Liver (tissue), 9 donors: Measurements from ENCODE around the gene RASD2. TPM values are rescaled to one million over a fixed set of nuclear protein-coding genes. Genes with fewer than 3 reads are reported as not detected.

Experiments
- DNase-seq: peaks from one replicate; pipeline ENCODE4 v3.0.0-alpha.2; 2017; ENCODE audit warnings: low spot score
- H3K27ac ChIP-seq, 2 donors: one replicate each; pipeline ENCODE4 v1.7.0; 2013; ENCODE audit warnings: inconsistent platforms in 2 of 2, low read length in 2 of 2, control low read depth in 1 of 2, low read depth in 1 of 2, mild to moderate bottlenecking in 1 of 2
- H3K27me3 ChIP-seq, 4 donors: one replicate each; pipeline versions ENCODE4 v1.6.1 to v1.7.0; 2013; ENCODE audit warnings: low read length in 3 of 4, inconsistent platforms in 1 of 4, mild to moderate bottlenecking in 1 of 4, moderate library complexity in 1 of 4; ENCODE audit not compliant: control insufficient read depth in 4 of 4, insufficient read depth in 4 of 4
- H3K36me3 ChIP-seq, 4 donors: one replicate each; pipeline versions ENCODE4 v1.6.1 to v1.7.0; 2013; ENCODE audit warnings: low read length in 3 of 4, mild to moderate bottlenecking in 3 of 4, low read depth in 1 of 4, moderate library complexity in 1 of 4; ENCODE audit not compliant: control insufficient read depth in 4 of 4, insufficient read depth in 3 of 4
- H3K4me1 ChIP-seq, 4 donors: one replicate each; pipeline versions ENCODE4 v1.6.1 to v1.7.0; 2013; ENCODE audit warnings: low read length in 3 of 4, mild to moderate bottlenecking in 3 of 4, moderate library complexity in 1 of 4; ENCODE audit not compliant: control insufficient read depth in 4 of 4, insufficient read depth in 4 of 4
- H3K4me3 ChIP-seq, 3 donors: one replicate each; pipeline versions ENCODE4 v1.6.1 to v1.7.0; 2013; ENCODE audit warnings: low read length in 3 of 3, control low read depth in 1 of 3, low read depth in 1 of 3, mild to moderate bottlenecking in 1 of 3
- H3K9ac ChIP-seq, 2 donors: one replicate each; pipeline ENCODE4 v1.7.0; 2013; ENCODE audit warnings: low read length in 2 of 2, mild to moderate bottlenecking in 2 of 2, moderate library complexity in 2 of 2, control low read depth in 1 of 2, low read depth in 1 of 2
- H3K9me3 ChIP-seq, 4 donors: one replicate each; pipeline versions ENCODE4 v1.6.1 to v1.7.0; 2013; ENCODE audit warnings: low read length in 3 of 4; ENCODE audit not compliant: control insufficient read depth in 4 of 4
- ATF3 ChIP-seq: IDR thresholded peaks from 2 replicates; pipeline ENCODE4 v1.6.1; 2016; ENCODE audit warnings: antibody characterized with exemption
- EGR1 ChIP-seq, 2 donors: IDR thresholded peaks; 2 replicates each; pipeline ENCODE4 v1.6.1; 2016 to 2018; ENCODE audit warnings: antibody characterized with exemption in 2 of 2, low read depth in 2 of 2
- FOXA1 ChIP-seq: IDR thresholded peaks from 2 replicates; pipeline ENCODE4 v1.6.1; 2016; ENCODE audit warnings: antibody characterized with exemption
- FOXA2 ChIP-seq: IDR thresholded peaks from 2 replicates; pipeline ENCODE4 v1.6.1; 2016; ENCODE audit warnings: antibody characterized with exemption
- GABPA ChIP-seq, 2 donors: IDR thresholded peaks in 1 of 2; conservative IDR thresholded peaks in 1 of 2; 2 replicates each; pipeline ENCODE4 v1.6.1; 2016; ENCODE audit warnings: antibody characterized with exemption in 2 of 2, mild to moderate bottlenecking in 1 of 2, moderate library complexity in 1 of 2
- HNF4A ChIP-seq, 2 donors: conservative IDR thresholded peaks; 2 replicates each; pipeline ENCODE4 v1.6.1; 2016; ENCODE audit warnings: antibody characterized with exemption in 2 of 2, mild to moderate bottlenecking in 2 of 2
- HNF4G ChIP-seq: IDR thresholded peaks from 2 replicates; pipeline ENCODE4 v1.6.1; 2016; ENCODE audit warnings: antibody characterized with exemption
- JUND ChIP-seq, 2 donors: IDR thresholded peaks; 2 replicates each; pipeline ENCODE4 v1.6.1; 2016; ENCODE audit warnings: antibody characterized with exemption in 2 of 2
- NR2F2 ChIP-seq: IDR thresholded peaks from 2 replicates; pipeline ENCODE4 v1.6.1; 2016; ENCODE audit warnings: antibody characterized with exemption
- RAD21 ChIP-seq, 2 donors: IDR thresholded peaks; 2 replicates each; pipeline ENCODE4 v1.6.1; 2016; ENCODE audit warnings: antibody characterized with exemption in 2 of 2, mild to moderate bottlenecking in 2 of 2
- REST ChIP-seq: IDR thresholded peaks from 2 replicates; pipeline ENCODE4 v1.6.1; 2016; ENCODE audit warnings: antibody characterized with exemption, mild to moderate bottlenecking
- RXRA ChIP-seq, 2 donors: IDR thresholded peaks; 2 replicates each; pipeline ENCODE4 v1.6.1; 2017 to 2018; ENCODE audit warnings: antibody characterized with exemption in 2 of 2, mild to moderate bottlenecking in 1 of 2
- SP1 ChIP-seq: IDR thresholded peaks from 2 replicates; pipeline ENCODE4 v1.6.1; 2018; ENCODE audit warnings: antibody characterized with exemption, mild to moderate bottlenecking
- TAF1 ChIP-seq: conservative IDR thresholded peaks from 2 replicates; pipeline ENCODE4 v1.6.1; 2016; ENCODE audit warnings: antibody characterized with exemption, mild to moderate bottlenecking
- YY1 ChIP-seq: IDR thresholded peaks from 2 replicates; pipeline ENCODE4 v1.6.1; 2016; ENCODE audit warnings: antibody characterized with exemption, mild to moderate bottlenecking
- ZBTB33 ChIP-seq: IDR thresholded peaks from 2 replicates; pipeline ENCODE4 v1.6.1; 2016; ENCODE audit warnings: antibody characterized with exemption
- WGBS: extraction: QIAGEN DNeasy Blood & Tissue Kit; methylation state at CpG from one replicate; pipeline ENCODE4 v1.1.7; 2013; 5-methylcytosine and 5-hydroxymethylcytosine counted together
- polyA plus RNA-seq, 2 donors: library from polyadenylated mRNA; stranded (reverse) in 1 of 2; unstranded in 1 of 2; fragments of 200-250 nt in 1 of 2; fragments of >200 nt in 1 of 2; fragmentation: Nextera tagmentation in 1 of 2; extraction: Ambion mirVana in 1 of 2; gene quantifications; one replicate each; pipeline versions ENCODE4 v1.2.1 to v1.2.3, GENCODE V29; 2013 to 2015
- total RNA-seq, 2 donors: library from RNA; depleted of rRNA; stranded (reverse); fragments of >200 nt; gene quantifications; one replicate each; pipeline ENCODE4 v1.2.3, GENCODE V29; 2014
- TF ChIP-seq, protein P1 (sequence below): IDR thresholded peaks from 2 replicates; pipeline ENCODE4 v1.6.1; 2016; ENCODE audit warnings: antibody characterized with exemption
- TF ChIP-seq, protein P2 (sequence below): fragments of 150-350 bp; IDR thresholded peaks from 2 replicates; pipeline ENCODE4 v1.5.1; 2017; ENCODE audit warnings: improper control_type of control experiment, low read depth, low read length; ENCODE audit not compliant: missing input control
- donor health status: healthy.
- donor health status: healthy.
- donor health status: healthy.
- donor health status: healthy.
- donor health status: healthy.

RASD2 gene
- total and polyA plus RNA-seq, 4 donors: under 0.01 to 0.05 TPM; not detected in 2

DNA sequence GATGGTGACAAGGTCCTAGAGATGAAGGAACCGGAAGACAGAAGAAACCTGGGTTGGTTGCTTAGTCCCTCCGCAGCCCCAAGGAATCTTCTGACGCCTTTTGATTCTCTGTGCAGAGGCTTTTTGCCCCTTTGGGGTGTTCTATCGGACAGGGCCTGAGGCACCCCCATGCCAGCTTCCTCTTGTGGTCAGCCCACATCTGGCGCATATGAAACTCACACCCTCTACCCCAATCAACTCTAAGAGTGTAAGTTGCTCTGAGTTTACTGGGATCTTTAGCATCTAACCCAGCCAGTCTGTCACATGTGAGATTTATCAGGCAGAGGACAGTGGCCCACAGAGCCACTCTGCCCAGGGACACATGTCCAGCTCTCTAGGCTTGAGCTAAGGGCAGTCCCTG, 17.4 kb downstream of the RASD2 start:
- TF ChIP-seq NR2F2: no peak
- no peak for TF ChIP-seq JUND (IDR thresholded peaks at IDR 0.05)
- TF ChIP-seq, protein P1, sequence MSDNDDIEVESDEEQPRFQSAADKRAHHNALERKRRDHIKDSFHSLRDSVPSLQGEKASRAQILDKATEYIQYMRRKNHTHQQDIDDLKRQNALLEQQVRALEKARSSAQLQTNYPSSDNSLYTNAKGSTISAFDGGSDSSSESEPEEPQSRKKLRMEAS: no peak
- TF ChIP-seq YY1: no peak
- no peak for TF ChIP-seq TAF1
- no peak for TF ChIP-seq HNF4A (conservative IDR thresholded peaks at IDR 0.05)
- no peak for TF ChIP-seq RAD21 (IDR thresholded peaks at IDR 0.05)
- TF ChIP-seq ZBTB33: no peak
- no peaks in the 10 kb centered on the region for H3K27me3 ChIP-seq
- no peak overlapping the region for H3K27ac ChIP-seq
- no peaks in the 10 kb centered on the region for H3K36me3 ChIP-seq
- no peak overlapping the region for H3K4me3 ChIP-seq
- H3K9me3 ChIP-seq: no peaks in the 10 kb centered on the region
- H3K9ac ChIP-seq: no peak overlapping the region
- H3K4me1 ChIP-seq: no peaks in the 10 kb centered on the region
- WGBS: 81% methylated on average over 5 of the region's 5 CpGs
- no peak for DNase-seq

GRCh38 chr22:35558719-35559118, 18.1 kb downstream of the RASD2 start:
- Histone ChIP-seq H3K27me3 (no peaks in the 10 kb centered on the region), H3K4me3 (no peak overlapping the region), H3K27ac (no peak overlapping the region), H3K36me3 (no peaks in the 10 kb centered on the region), H3K9ac (no peak overlapping the region), H3K9me3 (no peaks in the 10 kb centered on the region), H3K4me1 (no peaks in the 10 kb centered on the region)
- 86% methylated on average over 3 of the region's 3 CpGs for WGBS
- TF ChIP-seq GABPA (IDR thresholded peaks at IDR 0.05 in 1 of 2, conservative IDR thresholded peaks at IDR 0.05 in 1 of 2) (no peak), YY1 (no peak), REST (no peak), FOXA2 (no peak), RXRA (IDR thresholded peaks at IDR 0.05) (no peak), NR2F2 (no peak), EGR1 (IDR thresholded peaks at IDR 0.05; ENCODE audit: low read depth in 2 of 2) (no peak), ZBTB33 (no peak), JUND (IDR thresholded peaks at IDR 0.05) (no peak), TAF1 (no peak), HNF4A (conservative IDR thresholded peaks at IDR 0.05) (no peak), FOXA1 (no peak), SP1 (no peak), ATF3 (no peak), HNF4G (no peak), RAD21 (IDR thresholded peaks at IDR 0.05) (no peak)
- TF ChIP-seq, protein P1: no peak
- TF ChIP-seq, protein P2, sequence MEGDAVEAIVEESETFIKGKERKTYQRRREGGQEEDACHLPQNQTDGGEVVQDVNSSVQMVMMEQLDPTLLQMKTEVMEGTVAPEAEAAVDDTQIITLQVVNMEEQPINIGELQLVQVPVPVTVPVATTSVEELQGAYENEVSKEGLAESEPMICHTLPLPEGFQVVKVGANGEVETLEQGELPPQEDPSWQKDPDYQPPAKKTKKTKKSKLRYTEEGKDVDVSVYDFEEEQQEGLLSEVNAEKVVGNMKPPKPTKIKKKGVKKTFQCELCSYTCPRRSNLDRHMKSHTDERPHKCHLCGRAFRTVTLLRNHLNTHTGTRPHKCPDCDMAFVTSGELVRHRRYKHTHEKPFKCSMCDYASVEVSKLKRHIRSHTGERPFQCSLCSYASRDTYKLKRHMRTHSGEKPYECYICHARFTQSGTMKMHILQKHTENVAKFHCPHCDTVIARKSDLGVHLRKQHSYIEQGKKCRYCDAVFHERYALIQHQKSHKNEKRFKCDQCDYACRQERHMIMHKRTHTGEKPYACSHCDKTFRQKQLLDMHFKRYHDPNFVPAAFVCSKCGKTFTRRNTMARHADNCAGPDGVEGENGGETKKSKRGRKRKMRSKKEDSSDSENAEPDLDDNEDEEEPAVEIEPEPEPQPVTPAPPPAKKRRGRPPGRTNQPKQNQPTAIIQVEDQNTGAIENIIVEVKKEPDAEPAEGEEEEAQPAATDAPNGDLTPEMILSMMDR: no peak
- no peak for DNase-seq
